ENCODE measurements around the gene PDLIM1. TPM values are rescaled to one million over a fixed set of nuclear protein-coding genes. Genes with fewer than 3 reads are reported as not detected.

The PDLIM1 gene
- total RNA-seq, 1 experiment from 2014 or later: 115 TPM

- no peak overlapping the region for H2BK15ac ChIP-seq (ENCODE audit: low read depth, low read length)
- peaks cover 22 to 27% of the 10 kb centered on the region in 2 experiments for H3K4me1 Mint-ChIP-seq
- H3K27me3 ChIP-seq (ENCODE audit: insufficient read depth, low read length): no peaks in the 10 kb centered on the region
- no peak overlapping the region for H2BK12ac ChIP-seq (ENCODE audit: insufficient read length, low read depth, low read length)
- no peak for DNase-seq
- no peak overlapping the region for H3K27ac ChIP-seq (ENCODE audit: insufficient read length, low read depth, low read length)
- H3K4me1 ChIP-seq (ENCODE audit: insufficient read depth, low read length): peaks cover 2% of the 10 kb centered on the region; the same call in 1 of the 2 replicates
- no peak overlapping the region; a peak in 1 of 7 replicates for H3K27ac Mint-ChIP-seq
- no peaks in the 10 kb centered on the region for H3K27me3 Mint-ChIP-seq (ENCODE audit: low read depth)
- peaks cover 8 to 9% of the 10 kb centered on the region in 2 experiments for H3K9me3 Mint-ChIP-seq
- no peak overlapping the region for H3T11ph ChIP-seq (ENCODE audit: low read length)
- no peak overlapping the region for H3K23ac ChIP-seq (ENCODE audit: insufficient read length, low read depth, low read length)
- H4K20me1 ChIP-seq (ENCODE audit: control insufficient read depth, insufficient read depth, insufficient read length): no peaks in the 10 kb centered on the region
- H4K91ac ChIP-seq (ENCODE audit: insufficient read length, low read depth, low read length): no peak overlapping the region
- no peak overlapping the region for H3K56ac ChIP-seq (ENCODE audit: insufficient read length, low read depth, low read length)
- H3K4me3 Mint-ChIP-seq: no peak overlapping the region
- H3K9ac ChIP-seq (ENCODE audit: extremely low read depth, insufficient read length, low read length): no peak overlapping the region
- H4K8ac ChIP-seq (replicated peaks; ENCODE audit: insufficient read length, low read depth, low read length): no peak overlapping the region
- peaks cover 15 to 50% (median 47%) of the 10 kb centered on the region in 3 experiments for H3K36me3 Mint-ChIP-seq (ENCODE audit: insufficient read depth in 1 of 3, low read depth in 3 of 3)
- no peak overlapping the region for H3K4me2 ChIP-seq (ENCODE audit: insufficient read depth, insufficient read length, low read length)
- no peak for TF ChIP-seq CTCF (conservative IDR thresholded peaks at IDR 0.05)
- H3K14ac ChIP-seq (ENCODE audit: insufficient read depth, low read length): no peak overlapping the region
- no CpG with 5 or more reads among the region's 2 CpGs for WGBS (ENCODE audit: extremely low coverage, insufficient read length, low lambda C conversion rate)
- no peak overlapping the region for H2AFZ ChIP-seq (ENCODE audit: low read length)
- no peak overlapping the region for H2BK120ac ChIP-seq (ENCODE audit: low read depth, low read length, poor library complexity, severe bottlenecking)
- no peaks in the 10 kb centered on the region for H3K79me2 ChIP-seq (ENCODE audit: insufficient read depth, low read length)
- H4K5ac ChIP-seq (ENCODE audit: insufficient read length, low read depth, low read length): no peak overlapping the region
- no peaks in the 10 kb centered on the region for H3K23me2 ChIP-seq (ENCODE audit: insufficient read length, low read depth, low read length, poor library complexity, severe bottlenecking)
- no peaks in the 10 kb centered on the region for H3K9me3 ChIP-seq (ENCODE audit: control insufficient read depth, low read depth, low read length)
- H3K4ac ChIP-seq (ENCODE audit: low read depth, low read length): no peak overlapping the region
- H2BK5ac ChIP-seq (ENCODE audit: insufficient read length, low read length): no peak overlapping the region
- H3K79me1 ChIP-seq (ENCODE audit: insufficient read depth, low read depth, low read length, poor library complexity, severe bottlenecking): no peaks in the 10 kb centered on the region
- H2BK20ac ChIP-seq (ENCODE audit: low read depth, low read length, poor library complexity, severe bottlenecking): no peak overlapping the region
- no peak overlapping the region for H2AK5ac ChIP-seq (ENCODE audit: insufficient read length, low read length)
- no peak overlapping the region for H3K18ac ChIP-seq (ENCODE audit: insufficient read length, low read depth, low read length)
These were observed 46.7 kb downstream of the PDLIM1 start for GRCh38 chr10:95244152-95244551.
